Measurements from ENCODE around the gene DMAC2L. TPM values are rescaled to one million over a fixed set of nuclear protein-coding genes. Genes with fewer than 3 reads are reported as not detected.
A peak's percentile ranks its signal among the peaks of the same experiment; 100 is the strongest.
"Not testable (repeated sequence)": the region's sequence is repeated elsewhere in the genome, so short reads cannot be mapped to it uniquely, and the experiment has no call there.

Gene DMAC2L
- total RNA-seq, 2 donors from 2014 or later: 5.6 to 12.3 TPM

DNA sequence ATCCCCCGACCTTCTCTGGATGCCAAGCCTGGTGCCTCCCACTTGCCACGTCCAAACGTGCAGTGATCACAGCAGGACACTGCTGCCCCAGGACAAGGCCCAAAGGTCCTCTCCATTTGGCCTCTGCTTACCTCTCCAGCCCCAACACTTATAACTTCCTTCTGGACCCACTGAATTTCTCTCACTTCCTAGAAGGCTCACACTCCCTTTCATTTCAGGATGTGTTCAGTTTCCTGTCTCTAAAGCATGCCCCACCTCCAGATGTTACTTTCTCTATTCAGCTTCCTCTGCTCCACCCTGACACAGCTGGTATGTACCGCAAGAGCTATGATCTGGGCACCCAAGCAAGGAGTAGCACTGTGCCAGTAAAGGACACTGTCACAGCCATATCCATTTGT, 51.6 kb downstream of the DMAC2L start:
- peak; percentile 20 for ATAC-seq (ENCODE audit: insufficient number of reproducible peaks, low FRiP score, low read depth)

DNA sequence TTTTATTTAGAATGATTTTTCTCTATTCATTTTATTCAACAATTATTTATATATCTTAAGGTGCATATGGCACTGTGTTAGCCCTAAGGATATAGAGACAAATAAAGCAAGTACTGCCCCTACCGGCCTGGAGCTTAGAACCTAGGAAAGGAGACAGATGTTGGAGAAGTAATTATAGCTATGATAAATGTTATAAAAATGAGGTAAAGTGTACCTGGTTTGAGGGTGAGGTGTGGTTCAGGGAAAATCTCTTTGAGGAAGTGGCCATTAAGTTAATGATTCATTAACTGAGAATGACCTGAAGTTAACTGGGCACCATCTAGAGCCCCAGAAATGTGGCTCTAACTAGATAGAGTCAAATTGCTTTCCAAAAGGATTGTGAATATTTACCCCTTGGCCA, 52.7 kb downstream of the DMAC2L start:
- Histone ChIP-seq H3K9me3 (no peaks in the 10 kb centered on the region), H3K4me3 (no peak overlapping the region), H3K36me3 (no peaks in the 10 kb centered on the region), H3K27ac (no peak overlapping the region), H3K27me3 (replicated peaks; ENCODE audit: insufficient read depth) (no peaks in the 10 kb centered on the region), H3K4me1 (ENCODE audit: control insufficient read depth in 1 of 2, low read depth in 2 of 2) (no peaks in the 10 kb centered on the region)
- no peak for TF ChIP-seq CTCF (IDR thresholded peaks at IDR 0.05)
- no peak for ATAC-seq (ENCODE audit: insufficient number of reproducible peaks, low FRiP score, low read depth)
- no peak for DNase-seq (ENCODE audit: low spot score)

More for the DNA sequence above, 51.6 kb downstream of the DMAC2L start:
- Histone ChIP-seq H3K27ac (peak overlapping the region in 1 of 2 donors; percentile 15), H3K4me1 (ENCODE audit: control insufficient read depth in 1 of 2, low read depth in 2 of 2) (no peaks in the 10 kb centered on the region), H3K9me3 (no peaks in the 10 kb centered on the region), H3K4me3 (peak overlapping the region; percentile 60), H3K27me3 (replicated peaks; ENCODE audit: insufficient read depth) (no peaks in the 10 kb centered on the region), H3K36me3 (no peaks in the 10 kb centered on the region)
- DNase-seq (ENCODE audit: low spot score): no peak
- no peak for TF ChIP-seq CTCF (IDR thresholded peaks at IDR 0.05)

- H3K4me3 ChIP-seq; H3K9me3 ChIP-seq; H3K4me1 ChIP-seq (ENCODE audit: control insufficient read depth in 1 of 2, low read depth in 2 of 2); ATAC-seq (ENCODE audit: insufficient number of reproducible peaks, low FRiP score, low read depth); H3K36me3 ChIP-seq; H3K27me3 ChIP-seq (replicated peaks; ENCODE audit: insufficient read depth); DNase-seq (ENCODE audit: low spot score); H3K27ac ChIP-seq: not testable (repeated sequence)
Measured at GRCh38 chr14:50365572-50365971, 53.4 kb downstream of the DMAC2L start.

- Histone ChIP-seq H3K27me3 (replicated peaks; ENCODE audit: insufficient read depth) (no peaks in the 10 kb centered on the region), H3K36me3 (no peaks in the 10 kb centered on the region), H3K27ac (no peak overlapping the region), H3K4me3 (no peak overlapping the region), H3K4me1 (ENCODE audit: control insufficient read depth in 1 of 2, low read depth in 2 of 2) (no peaks in the 10 kb centered on the region), H3K9me3 (no peaks in the 10 kb centered on the region)
- TF ChIP-seq CTCF (IDR thresholded peaks at IDR 0.05): no peak
- DNase-seq (ENCODE audit: low spot score) (no peak), ATAC-seq (ENCODE audit: insufficient number of reproducible peaks, low FRiP score, low read depth) (no peak)
Measured at GRCh38 chr14:50366115-50366514, 54.0 kb downstream of the DMAC2L start.

DNA sequence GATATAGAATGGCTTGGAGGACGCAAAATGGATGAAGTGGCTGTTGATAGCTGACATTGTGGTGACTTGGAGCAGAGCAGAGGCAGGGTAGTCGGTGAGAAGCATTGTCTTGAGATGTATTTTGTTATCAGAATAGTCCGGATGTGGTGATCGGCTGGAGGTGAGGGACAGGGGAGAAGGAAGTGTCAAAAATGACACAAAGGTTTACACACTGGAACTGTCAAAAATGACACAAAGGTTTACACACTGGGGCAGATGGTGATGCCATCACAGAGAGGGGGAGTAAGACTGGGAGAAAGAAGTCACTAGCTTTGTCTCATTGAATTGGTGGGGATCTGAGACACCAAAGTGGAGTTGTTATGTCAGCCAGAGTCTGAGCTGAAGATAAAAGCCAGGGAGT, 54.5 kb downstream of the DMAC2L start:
- no peaks in the 10 kb centered on the region for H3K36me3 ChIP-seq
- H3K27me3 ChIP-seq (replicated peaks; ENCODE audit: insufficient read depth): no peaks in the 10 kb centered on the region
- no peak for TF ChIP-seq CTCF (IDR thresholded peaks at IDR 0.05)
- H3K4me3 ChIP-seq: no peak overlapping the region
- no peak overlapping the region for H3K27ac ChIP-seq
- ATAC-seq (ENCODE audit: insufficient number of reproducible peaks, low FRiP score, low read depth) (no peak), DNase-seq (ENCODE audit: low spot score) (no peak)
- H3K9me3 ChIP-seq: no peaks in the 10 kb centered on the region
- no peaks in the 10 kb centered on the region for H3K4me1 ChIP-seq (ENCODE audit: control insufficient read depth in 1 of 2, low read depth in 2 of 2)

- Histone ChIP-seq H3K36me3 (no peaks in the 10 kb centered on the region), H3K4me3 (no peak overlapping the region), H3K4me1 (ENCODE audit: control insufficient read depth in 1 of 2, low read depth in 2 of 2) (no peaks in the 10 kb centered on the region), H3K27ac (no peak overlapping the region), H3K9me3 (no peaks in the 10 kb centered on the region), H3K27me3 (replicated peaks; ENCODE audit: insufficient read depth) (no peaks in the 10 kb centered on the region)
- DNase-seq (ENCODE audit: low spot score) (no peak), ATAC-seq (ENCODE audit: insufficient number of reproducible peaks, low FRiP score, low read depth) (no peak)
- TF ChIP-seq CTCF (IDR thresholded peaks at IDR 0.05): no peak
Measured at GRCh38 chr14:50371546-50371945, 59.4 kb downstream of the DMAC2L start.

All from thoracic aorta (tissue), 2 donors.